GM13977 (cell line): Measurements from ENCODE around the gene NAP1L4.

Source experiments
- DNase-seq: peaks from one replicate; pipeline ENCODE4 v3.0.0; 2012; ENCODE audit warnings: low spot score
- CTCF ChIP-seq: IDR thresholded peaks from 2 replicates; pipeline ENCODE4 v1.5.1; 2012; ENCODE audit warnings: mild to moderate bottlenecking, control low read depth; ENCODE audit not compliant: insufficient read depth; ENCODE audit errors: extremely low read depth, missing control alignments
- in situ Hi-C: fragments of 300-500 bp; cut with MboI; formaldehyde crosslinking; loops from one replicate; pipeline ENCODE4 v1.12.0; 2022; ENCODE audit warnings: low sequenced_read_pairs, low pct_unique_long_range_greater_than_20kb, mixed read lengths, inconsistent platforms; ENCODE audit not compliant: unreplicated experiment

The NAP1L4 gene

DNA sequence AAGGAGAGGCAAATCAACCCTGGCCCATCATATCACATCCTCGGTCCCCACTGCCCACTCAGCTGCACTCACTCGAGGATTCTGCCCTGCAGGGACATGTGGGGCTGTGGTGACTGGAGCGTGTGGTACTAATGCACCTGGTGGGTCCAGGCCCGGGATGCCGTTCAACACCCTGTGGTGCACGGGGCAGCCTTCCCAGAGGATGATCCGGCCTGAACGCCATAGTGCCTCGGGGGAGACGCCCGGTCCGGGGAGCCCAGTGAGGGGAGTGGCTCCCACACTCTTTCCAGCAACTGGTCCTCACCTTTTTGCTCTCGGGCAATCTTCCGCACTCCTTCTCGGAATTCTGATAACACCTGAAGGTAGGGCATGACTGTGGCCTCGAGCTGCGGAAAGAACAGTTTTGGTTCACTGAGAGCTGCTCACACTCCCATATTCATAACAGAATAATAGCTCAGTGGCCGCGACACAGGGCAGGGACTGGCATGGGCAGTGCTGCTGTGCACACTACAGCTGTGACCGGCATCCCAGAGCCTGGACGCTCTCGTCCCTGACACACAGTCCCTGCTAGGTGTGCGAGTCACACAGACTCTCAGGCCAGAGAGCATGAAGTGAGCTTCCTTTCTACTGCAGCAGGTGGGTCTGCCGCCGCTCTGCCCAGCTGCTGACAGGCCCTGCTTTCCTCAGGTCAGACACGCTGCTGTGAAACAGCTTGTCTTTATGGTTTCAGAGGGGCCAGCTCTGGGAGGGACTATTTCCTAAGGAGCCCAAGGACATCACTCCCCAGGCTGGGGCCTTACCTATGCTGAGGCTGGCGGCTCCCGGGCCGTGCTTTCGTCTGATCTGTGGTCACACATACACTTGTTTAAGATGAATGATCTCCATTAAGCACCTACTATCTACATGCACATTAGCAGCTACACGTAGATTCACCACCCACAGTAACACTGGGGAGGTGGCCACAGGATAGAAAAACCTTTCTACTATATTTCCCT is 20.1 kb upstream of the NAP1L4 start:
- TF ChIP-seq CTCF = no peak
- in situ Hi-C loops = no loop called here
- DNase-seq = no peak

DNA sequence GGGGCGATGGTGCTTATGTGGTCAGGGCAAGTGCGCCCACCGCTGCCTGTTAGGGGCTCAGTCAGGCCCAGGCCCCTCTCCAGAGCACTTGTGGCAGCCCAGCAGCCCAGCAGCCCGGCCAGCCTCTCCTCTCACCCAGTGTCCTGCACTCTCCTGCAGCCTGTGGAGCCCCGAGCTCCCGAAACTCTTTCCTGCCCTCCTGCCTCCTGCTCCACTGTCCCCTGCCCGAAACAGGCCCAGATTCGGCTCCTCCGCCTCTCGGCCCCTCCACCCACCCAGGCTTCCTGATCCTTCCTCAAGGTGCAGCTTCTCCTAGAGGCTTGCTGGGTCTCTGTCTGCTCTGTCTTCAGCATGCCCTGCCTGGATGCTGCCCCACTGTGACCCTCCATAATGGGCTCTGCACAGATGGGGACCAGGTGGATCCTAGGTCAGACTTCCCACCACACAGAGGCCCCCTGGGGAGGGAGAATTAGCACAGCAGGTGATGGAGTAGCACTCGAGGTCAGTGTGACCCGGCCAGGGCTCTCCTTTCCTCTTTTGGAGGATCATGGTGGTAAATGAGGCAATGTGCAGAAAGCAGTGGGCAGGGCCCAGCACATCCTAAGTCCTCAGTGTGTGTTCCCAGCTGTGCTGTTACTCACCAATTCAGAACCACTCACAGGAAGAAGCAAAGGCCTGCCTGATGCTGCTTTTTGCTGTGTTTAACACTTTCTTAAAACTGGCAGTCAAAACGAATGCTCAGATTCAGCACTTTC is 18.6 kb upstream of the NAP1L4 start:
- no peak for TF ChIP-seq CTCF
- in situ Hi-C loops = no loop called here
- DNase-seq = no peak

DNA sequence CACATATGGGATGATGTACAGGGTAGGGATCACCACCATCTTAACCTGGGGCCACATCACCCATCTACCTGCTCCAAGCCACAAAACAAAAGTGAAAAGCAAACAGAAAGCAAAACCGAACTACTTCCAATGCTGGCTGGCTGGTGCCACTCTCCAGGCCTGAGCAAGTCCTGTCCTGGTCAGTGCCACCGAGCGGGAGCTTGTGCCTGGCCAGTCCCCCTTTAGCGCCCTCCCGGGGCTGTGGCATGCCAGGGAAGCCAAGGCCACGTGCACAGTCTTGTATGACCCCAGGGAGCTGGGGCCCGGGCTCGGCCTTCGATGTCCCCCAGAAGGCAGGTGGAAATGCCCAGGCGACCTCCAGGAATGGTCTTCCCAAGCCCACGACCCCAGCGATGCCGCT is 17.9 kb upstream of the NAP1L4 start:
- in situ Hi-C loops = no loop called here
- no peak for TF ChIP-seq CTCF
- no peak for DNase-seq

- TF ChIP-seq CTCF = no peak
- no peak for DNase-seq
- in situ Hi-C loops = no loop called here
Measured at GRCh38 chr11:3009481-3009880, 17.4 kb upstream of the NAP1L4 start.

GRCh38 chr11:3008746-3009336 is 16.7 kb upstream of the NAP1L4 start:
- DNase-seq = no peak
- in situ Hi-C loops = no loop called here
- no peak for TF ChIP-seq CTCF

DNA sequence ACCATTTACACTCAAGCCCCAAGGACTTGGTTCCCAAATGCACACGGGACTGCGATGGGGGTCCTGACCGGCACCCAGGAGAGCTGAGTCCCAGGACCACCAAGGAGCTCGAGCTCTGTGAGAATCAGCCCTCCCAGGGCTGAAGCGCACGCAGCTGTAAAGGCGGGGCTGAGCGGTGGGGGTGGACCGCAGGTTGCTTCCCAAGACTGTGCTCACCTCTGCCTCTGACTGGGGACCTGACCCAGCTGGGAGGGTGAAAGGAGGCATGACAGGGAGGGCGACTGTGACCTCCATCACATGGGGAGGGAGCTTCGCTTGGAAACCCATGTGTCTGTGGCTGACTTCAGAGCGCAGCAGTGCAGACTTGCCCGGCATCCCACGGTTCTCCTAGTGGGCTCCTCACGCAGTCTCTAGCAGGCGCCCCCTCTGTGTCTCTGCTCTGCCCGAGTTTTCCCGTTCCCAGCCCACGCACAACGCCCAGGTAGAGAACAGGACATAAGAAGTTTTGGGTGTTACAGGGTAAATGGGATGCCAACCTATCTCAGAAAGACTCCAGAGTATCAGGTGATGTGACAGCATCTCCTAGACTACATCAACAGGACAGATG is 15.4 kb upstream of the NAP1L4 start:
- in situ Hi-C loops = no loop called here
- DNase-seq = no peak
- TF ChIP-seq CTCF = no peak
